Measurements from ENCODE around the gene VCY. TPM values are rescaled to one million over a fixed set of nuclear protein-coding genes. Genes with fewer than 3 reads are reported as not detected.

Gene VCY
- not detected in 2 replicates for total RNA-seq (2014; rRNA removed; shearing (Covaris generic))

DNA sequence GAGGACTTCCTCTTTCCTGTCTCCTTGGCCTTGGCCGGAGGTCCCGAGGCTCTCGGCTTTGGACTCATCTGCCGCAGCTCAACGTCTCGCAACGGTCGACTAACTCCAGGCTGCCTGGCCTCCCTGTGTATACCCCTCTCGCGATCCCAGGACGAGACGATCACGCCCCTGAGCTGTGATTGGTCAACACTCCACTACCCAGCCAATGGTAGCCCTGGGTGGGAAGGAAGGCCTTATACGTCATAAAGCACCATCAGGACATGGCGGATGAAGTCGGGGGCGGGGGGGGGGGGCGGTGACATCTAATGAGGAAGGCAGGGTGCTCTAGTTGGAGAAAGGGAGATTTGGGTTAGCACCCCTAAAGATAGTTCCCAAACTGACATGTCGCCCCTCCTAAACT is at the start of gene VCY:
TSS of gene VCY (minus strand) at position 101 of the 400 bp plus-strand sequence. CDS start at position 68, 33 bp downstream.

Other genes starting within 250 kb of the VCY start
- gene VCY1B, start 69.8 kb upstream of the VCY start, total RNA-seq (2014; rRNA removed; shearing (Covaris generic)): not detected in 2 replicates